ACC112 (cell line): Measurements from ENCODE around the gene MYO3B.
"Not testable (repeated sequence)": the region's sequence is repeated elsewhere in the genome, so short reads cannot be mapped to it uniquely, and the experiment has no call there.

Experiments used
- H2AFZ ChIP-seq: fragments of 200-600 bp; sonication (generic); one replicate; pipeline ENCODE4 v1.6.0; 2017; ENCODE audit warnings: antibody characterized with exemption, low read length; ENCODE audit not compliant: unreplicated experiment
- H3K27ac ChIP-seq: fragments of 200-600 bp; sonication (generic); 2 replicates; pipeline ENCODE4 v1.5.1; 2014; ENCODE audit warnings: low read depth, mild to moderate bottlenecking, antibody characterized with exemption, low read length, moderate library complexity
- H3K27me3 ChIP-seq: fragments of 200-600 bp; sonication (generic); 2 replicates; pipeline ENCODE4 v1.6.1; 2014; ENCODE audit warnings: mild to moderate bottlenecking, antibody characterized with exemption, low read length, moderate library complexity, mixed read lengths; ENCODE audit not compliant: insufficient read depth
- H3K36me3 ChIP-seq: fragments of 200-600 bp; sonication (generic); 2 replicates; pipeline ENCODE4 v1.6.1; 2016; ENCODE audit warnings: mild to moderate bottlenecking, antibody characterized with exemption, low read length, moderate library complexity, mixed read lengths; ENCODE audit not compliant: insufficient read depth
- H3K4me1 ChIP-seq: fragments of 200-600 bp; sonication (generic); one replicate; pipeline ENCODE4 v1.6.1; 2016; ENCODE audit warnings: low read length, mixed read lengths; ENCODE audit not compliant: insufficient read depth, unreplicated experiment, control insufficient read depth
- H3K4me3 ChIP-seq: fragments of 200-600 bp; sonication (generic); 2 replicates; pipeline ENCODE4 v1.5.1; 2014; ENCODE audit warnings: mild to moderate bottlenecking, low read depth, low read length
- H3K79me2 ChIP-seq: fragments of 200-600 bp; sonication (generic); one replicate; pipeline ENCODE4 v1.6.0; 2016; ENCODE audit warnings: low read length; ENCODE audit not compliant: control insufficient read depth, unreplicated experiment, insufficient read depth

MYO3B gene

DNA sequence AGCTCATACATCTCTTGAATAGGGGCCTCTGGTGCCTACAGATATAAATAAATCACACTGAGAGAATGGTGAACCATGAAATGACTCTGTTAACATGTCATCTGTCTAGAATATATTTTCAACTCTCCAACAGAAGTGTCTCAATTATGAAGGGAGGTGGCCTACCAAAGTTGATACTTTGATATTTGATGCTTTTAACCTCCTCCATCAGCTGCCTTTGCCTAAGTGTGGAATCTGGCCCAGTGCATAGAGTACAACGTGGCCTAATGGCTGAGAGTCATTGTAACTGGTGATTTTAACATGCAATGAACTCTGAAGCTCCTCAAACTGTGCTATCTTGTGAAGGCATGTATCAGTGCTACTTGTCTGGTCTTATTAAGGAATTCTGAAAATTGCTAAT is 93.4 kb downstream of the MYO3B start:
- Histone ChIP-seq H3K4me1 (no peaks in the 10 kb centered on the region), H3K36me3 (no peaks in the 10 kb centered on the region), H3K27ac (no peak overlapping the region), H3K4me3 (no peak overlapping the region), H2AFZ (no peak overlapping the region), H3K79me2 (no peaks in the 10 kb centered on the region), H3K27me3 (peaks cover 60% of the 10 kb centered on the region)

DNA sequence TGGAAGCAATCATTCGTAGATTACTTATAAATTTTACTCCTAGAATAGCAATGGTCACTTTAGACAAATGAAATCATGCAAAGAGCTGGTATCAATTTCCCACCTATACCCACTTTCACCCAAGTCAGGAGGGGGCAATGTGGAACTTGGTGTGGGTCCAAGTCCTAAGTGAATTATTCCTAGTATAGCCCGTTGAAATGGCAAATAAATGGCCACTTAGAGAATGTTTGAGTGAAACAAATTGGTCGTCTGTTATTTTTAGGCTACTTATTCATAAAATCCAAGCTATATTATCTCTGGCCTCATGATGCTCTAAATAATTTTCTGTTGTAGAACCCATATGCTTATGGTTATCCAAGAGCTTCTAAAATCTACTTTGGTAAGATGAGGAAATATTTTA is 98.1 kb downstream of the MYO3B start:
- Histone ChIP-seq H3K27ac (no peak overlapping the region), H3K79me2 (no peaks in the 10 kb centered on the region), H3K27me3 (peaks cover 52% of the 10 kb centered on the region), H3K4me1 (no peaks in the 10 kb centered on the region), H2AFZ (no peak overlapping the region), H3K4me3 (no peak overlapping the region), H3K36me3 (no peaks in the 10 kb centered on the region)

DNA sequence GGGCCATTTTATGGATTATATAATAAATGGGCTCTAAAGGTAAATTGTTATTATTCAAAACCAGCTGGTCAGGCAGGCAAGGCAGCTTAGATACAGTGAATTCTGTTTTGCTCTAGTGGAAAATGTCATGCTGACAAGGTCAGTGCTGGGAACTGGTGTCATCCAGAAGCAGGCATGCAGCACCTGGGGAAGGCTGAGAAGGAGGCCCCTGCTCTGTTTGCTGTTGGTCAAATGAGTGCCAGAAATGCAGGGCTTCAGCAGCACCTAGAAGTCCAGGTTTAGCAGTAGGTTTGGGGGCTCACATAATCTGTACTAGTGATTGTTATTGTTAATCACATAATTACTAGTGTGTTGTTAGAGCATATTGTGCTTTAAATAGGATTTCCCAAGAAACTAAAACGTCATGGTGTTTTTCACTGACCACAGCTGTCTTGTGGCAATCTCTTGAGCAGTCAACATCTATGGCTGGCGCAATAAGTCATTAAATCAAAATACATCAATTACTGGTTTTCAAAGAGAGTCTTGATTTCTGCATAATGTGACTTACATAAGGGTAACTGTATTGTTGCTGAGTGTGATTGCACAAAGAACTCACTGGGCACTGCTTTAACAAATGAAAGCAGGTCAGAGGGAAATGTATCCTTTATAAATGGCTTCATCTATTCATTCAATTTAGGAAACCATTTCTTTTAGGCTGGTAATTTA is 99.1 kb downstream of the MYO3B start:
- Histone ChIP-seq H3K79me2 (no peaks in the 10 kb centered on the region), H3K4me1 (no peaks in the 10 kb centered on the region), H2AFZ (no peak overlapping the region), H3K4me3 (no peak overlapping the region), H3K36me3 (no peaks in the 10 kb centered on the region), H3K27ac (no peak overlapping the region), H3K27me3 (peaks cover 56% of the 10 kb centered on the region)

DNA sequence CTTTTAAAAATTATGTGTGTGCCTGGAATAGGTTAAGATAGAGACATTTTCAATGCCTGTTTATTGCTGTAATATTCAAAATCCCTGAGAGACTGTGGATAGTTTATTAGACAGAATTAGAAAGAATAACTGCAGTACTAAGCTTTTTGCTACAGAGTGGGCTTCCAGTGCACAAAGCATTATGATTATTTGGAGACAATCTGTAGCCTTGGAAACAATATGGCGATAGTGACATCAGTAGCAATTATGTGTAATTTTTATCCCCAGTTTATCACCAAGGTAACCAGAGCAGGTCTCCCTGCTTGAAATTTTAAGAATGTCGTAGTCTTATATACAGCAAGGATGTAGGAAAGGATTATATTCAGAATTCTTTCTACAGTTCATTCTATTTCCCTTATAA is 100.0 kb downstream of the MYO3B start:
- H3K36me3 ChIP-seq = no peaks in the 10 kb centered on the region
- H3K4me1 ChIP-seq = no peaks in the 10 kb centered on the region

DNA sequence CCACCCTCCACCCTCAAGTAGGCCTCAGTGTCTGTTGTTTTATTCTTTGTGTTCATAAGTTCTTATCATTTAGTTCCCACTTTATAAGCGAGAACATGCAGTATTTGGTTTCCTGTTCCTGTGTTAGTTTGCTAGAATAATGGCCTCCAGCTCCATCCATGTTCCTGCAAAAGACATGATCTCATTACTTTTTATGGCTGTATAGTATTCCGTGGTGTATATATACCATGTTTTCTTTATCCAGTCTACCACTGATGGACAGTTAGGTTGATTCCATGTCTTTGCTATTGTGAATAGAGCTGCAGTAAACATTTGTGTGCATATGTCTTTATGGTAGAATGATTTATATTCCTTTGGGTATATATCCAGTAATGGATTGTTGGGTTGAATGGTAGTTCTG is 101.7 kb downstream of the MYO3B start:
- peaks cover 47% of the 10 kb centered on the region for H3K27me3 ChIP-seq
- H3K4me1 ChIP-seq, H3K79me2 ChIP-seq, H3K27ac ChIP-seq, H2AFZ ChIP-seq, H3K36me3 ChIP-seq, H3K4me3 ChIP-seq: not testable (repeated sequence)

More for the DNA sequence above, 100.0 kb downstream of the MYO3B start:
- no peak overlapping the region for H3K27ac ChIP-seq
- no peak overlapping the region for H2AFZ ChIP-seq
- H3K4me3 ChIP-seq = no peak overlapping the region
- no peaks in the 10 kb centered on the region for H3K79me2 ChIP-seq
- H3K27me3 ChIP-seq = peaks cover 53% of the 10 kb centered on the region

DNA sequence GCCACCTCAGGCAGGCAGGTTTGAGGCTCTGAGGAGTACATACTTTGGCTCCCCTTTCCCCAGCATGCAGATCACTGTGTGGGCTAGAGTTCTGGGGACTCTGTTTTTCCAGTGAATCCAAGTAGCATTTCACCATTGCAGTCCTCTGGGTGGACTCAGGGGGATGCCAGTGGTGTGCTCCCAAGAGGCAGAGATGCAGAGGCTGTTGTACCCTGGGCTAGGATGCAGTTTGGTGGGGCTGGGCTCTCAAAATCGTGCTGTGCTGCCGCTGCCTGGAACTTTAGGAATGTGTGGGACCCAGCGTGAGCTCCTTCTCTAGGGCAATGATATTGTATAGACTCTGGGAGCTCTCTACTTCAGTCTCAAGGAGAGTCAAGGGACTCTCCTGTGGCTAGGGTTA is 104.9 kb downstream of the MYO3B start:
- no peaks in the 10 kb centered on the region for H3K4me1 ChIP-seq
- H3K27me3 ChIP-seq = peaks cover 40% of the 10 kb centered on the region
- H3K4me3 ChIP-seq = no peak overlapping the region
- no peak overlapping the region for H2AFZ ChIP-seq
- no peak overlapping the region for H3K27ac ChIP-seq
- H3K36me3 ChIP-seq = no peaks in the 10 kb centered on the region
- no peaks in the 10 kb centered on the region for H3K79me2 ChIP-seq

DNA sequence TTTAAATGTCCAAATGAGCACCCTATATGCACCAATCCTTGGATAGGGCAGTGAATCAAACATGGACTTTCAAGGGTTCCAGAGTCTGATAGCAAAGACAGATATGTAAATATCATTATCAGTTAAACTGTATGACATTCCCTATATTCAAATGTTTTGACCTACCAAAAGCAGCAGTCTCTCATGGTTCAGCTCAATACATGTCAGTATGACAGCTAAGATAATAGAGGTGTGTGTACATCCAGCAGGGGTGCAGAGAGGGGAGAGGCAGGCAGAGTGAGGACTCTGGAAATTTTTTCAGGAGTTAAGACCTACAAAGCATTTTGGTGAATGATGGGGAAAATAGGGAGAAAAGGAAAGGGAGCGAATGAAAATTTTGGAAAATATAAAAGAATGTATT is 106.3 kb downstream of the MYO3B start:
- H2AFZ ChIP-seq = no peak overlapping the region

DNA sequence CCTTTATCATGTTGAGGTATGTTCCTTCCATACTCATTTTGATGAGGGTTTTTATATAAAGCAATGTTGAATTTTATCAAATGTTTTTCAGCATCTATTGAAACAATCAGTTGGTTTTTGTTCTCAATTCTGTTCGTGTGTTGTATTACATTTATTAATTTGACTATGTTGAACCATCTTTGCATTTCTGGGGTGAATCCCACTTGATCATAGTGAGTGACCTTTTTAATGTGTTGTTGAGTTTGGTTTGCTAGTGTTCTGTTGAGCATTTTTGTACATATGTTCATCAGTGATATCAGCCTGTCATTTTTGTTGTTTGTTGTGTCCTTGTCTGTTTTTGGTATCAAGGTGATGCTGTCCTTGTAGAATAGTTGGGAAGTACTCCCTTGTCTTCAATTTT is 110.9 kb downstream of the MYO3B start:
- no peak overlapping the region for H3K4me3 ChIP-seq
- no peaks in the 10 kb centered on the region for H3K79me2 ChIP-seq
- H2AFZ ChIP-seq = no peak overlapping the region
- no peak overlapping the region for H3K27ac ChIP-seq
- H3K4me1 ChIP-seq = no peaks in the 10 kb centered on the region
- peaks cover 47% of the 10 kb centered on the region for H3K27me3 ChIP-seq
- H3K36me3 ChIP-seq = no peaks in the 10 kb centered on the region

More for the DNA sequence above, 106.3 kb downstream of the MYO3B start:
- H3K79me2 ChIP-seq = no peaks in the 10 kb centered on the region
- no peaks in the 10 kb centered on the region for H3K4me1 ChIP-seq
- H3K27me3 ChIP-seq = peaks cover 47% of the 10 kb centered on the region
- H3K4me3 ChIP-seq = no peak overlapping the region
- H3K36me3 ChIP-seq = no peaks in the 10 kb centered on the region
- no peak overlapping the region for H3K27ac ChIP-seq

DNA sequence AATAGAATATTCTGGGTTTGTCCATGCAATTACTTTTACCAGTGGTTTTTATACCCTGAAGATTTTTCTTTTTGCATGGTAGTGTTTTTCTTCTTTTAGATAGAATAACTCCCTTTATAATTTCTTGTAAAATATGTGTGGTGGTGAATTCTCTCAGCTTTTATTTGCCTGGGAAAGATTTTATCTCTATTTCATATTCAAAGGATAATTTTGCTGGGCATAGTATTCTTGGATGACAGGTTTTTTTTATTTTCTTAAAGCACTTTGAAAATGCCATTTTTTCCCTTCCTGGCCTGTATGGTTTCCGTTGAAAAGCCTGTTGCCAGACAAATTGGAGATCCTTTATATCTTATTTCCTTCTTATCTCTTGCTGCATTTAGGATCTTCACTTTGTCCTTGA is 113.5 kb downstream of the MYO3B start:
- Histone ChIP-seq H2AFZ (no peak overlapping the region), H3K4me3 (no peak overlapping the region), H3K27me3 (peaks cover 40% of the 10 kb centered on the region), H3K79me2 (no peaks in the 10 kb centered on the region), H3K27ac (no peak overlapping the region), H3K4me1 (no peaks in the 10 kb centered on the region), H3K36me3 (no peaks in the 10 kb centered on the region)

DNA sequence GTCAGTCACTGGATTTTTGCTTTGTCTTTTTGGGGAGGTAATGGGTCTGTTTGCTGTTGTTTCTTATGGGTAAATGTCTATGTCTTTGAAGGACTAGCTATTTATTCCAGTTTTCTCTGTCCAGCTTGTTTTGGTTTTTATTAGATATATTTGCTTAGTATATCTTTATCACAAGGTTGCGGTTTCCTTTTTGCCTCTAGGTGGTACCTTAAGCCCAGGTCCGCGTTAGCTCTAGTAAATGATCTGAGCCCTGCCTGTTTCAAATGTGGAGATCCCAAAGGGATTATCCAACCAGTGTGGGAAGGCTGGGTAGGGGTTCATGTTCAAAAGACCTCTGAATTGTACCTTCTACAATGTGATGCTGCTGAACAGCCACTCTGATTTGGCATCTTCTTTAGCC is 114.5 kb downstream of the MYO3B start:
- Histone ChIP-seq H3K4me1 (no peaks in the 10 kb centered on the region), H3K4me3 (no peak overlapping the region), H3K79me2 (no peaks in the 10 kb centered on the region), H3K27ac (no peak overlapping the region), H3K27me3 (peaks cover 35% of the 10 kb centered on the region), H3K36me3 (no peaks in the 10 kb centered on the region), H2AFZ (no peak overlapping the region)

DNA sequence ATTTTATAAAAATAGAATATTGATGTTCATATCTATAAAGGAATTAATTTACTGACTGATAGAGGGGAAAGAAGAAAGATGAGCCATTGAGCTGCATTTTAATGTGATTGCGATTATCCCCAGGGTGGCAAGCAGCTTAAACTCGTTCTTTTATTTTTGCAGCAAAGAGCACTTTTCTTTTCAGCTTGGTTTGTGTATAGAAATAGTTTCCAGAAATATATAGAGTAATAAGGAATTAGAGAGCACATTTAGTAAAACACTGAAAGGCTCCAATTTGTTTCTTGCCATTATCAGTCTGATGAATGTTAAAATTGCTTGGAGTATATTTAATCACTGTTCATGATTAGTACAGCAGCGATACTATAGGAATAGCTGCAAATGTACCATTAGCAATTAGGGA is 119.5 kb downstream of the MYO3B start:
- no peak overlapping the region for H3K4me3 ChIP-seq
- peaks cover 8% of the 10 kb centered on the region; the same call in 1 of the 2 replicates for H3K27me3 ChIP-seq
- no peaks in the 10 kb centered on the region for H3K4me1 ChIP-seq
- no peaks in the 10 kb centered on the region for H3K36me3 ChIP-seq
- H3K27ac ChIP-seq = no peak overlapping the region
- H3K79me2 ChIP-seq = no peaks in the 10 kb centered on the region
- H2AFZ ChIP-seq = no peak overlapping the region
